ENCODE data around the gene PARD3. TPM values are rescaled to one million over a fixed set of nuclear protein-coding genes. Genes with fewer than 3 reads are reported as not detected.

The PARD3 gene
- total RNA-seq, 2 experiments from 2014 or later: 0.93 to 1.2 TPM

GRCh38 chr10:34186745-34187144, 628.4 kb downstream of the PARD3 start:
- CTCF ChIA-PET: no interaction called here
- intact Hi-C loops (cut with micrococcal nuclease): no loop called here
- Mint-ChIP-seq H3K36me3 (no peaks in the 10 kb centered on the region), H3K27me3 (no peaks in the 10 kb centered on the region), H3K27ac (no peak overlapping the region), H3K9me3 (no peaks in the 10 kb centered on the region), H3K4me3 (no peak overlapping the region), H3K4me1 (ENCODE audit: low read depth) (no peaks in the 10 kb centered on the region)
- POLR2A ChIA-PET: no interaction called here
- no peak for DNase-seq

- Mint-ChIP-seq H3K36me3 (no peaks in the 10 kb centered on the region), H3K9me3 (no peaks in the 10 kb centered on the region), H3K4me3 (no peak overlapping the region), H3K27ac (no peak overlapping the region), H3K27me3 (no peaks in the 10 kb centered on the region), H3K4me1 (ENCODE audit: low read depth) (no peaks in the 10 kb centered on the region)
- ChIA-PET POLR2A (no interaction called here), CTCF (no interaction called here)
- no peak for DNase-seq
- intact Hi-C loops (cut with micrococcal nuclease): no loop called here
These were observed 629.1 kb downstream of the PARD3 start for GRCh38 chr10:34185998-34186397.

GRCh38 chr10:34184939-34185386, 630.1 kb downstream of the PARD3 start:
- Mint-ChIP-seq H3K9me3 (no peaks in the 10 kb centered on the region), H3K4me1 (ENCODE audit: low read depth) (no peaks in the 10 kb centered on the region), H3K27me3 (no peaks in the 10 kb centered on the region), H3K36me3 (no peaks in the 10 kb centered on the region), H3K27ac (no peak overlapping the region), H3K4me3 (no peak overlapping the region)
- no peak for DNase-seq
- intact Hi-C loops (cut with micrococcal nuclease): no loop called here
- CTCF ChIA-PET: no interaction called here
- POLR2A ChIA-PET: no interaction called here

GRCh38 chr10:34184397-34184796, 630.7 kb downstream of the PARD3 start:
- H3K27ac Mint-ChIP-seq: no peak overlapping the region
- no peak overlapping the region for H3K4me3 Mint-ChIP-seq
- CTCF ChIA-PET: no interaction called here
- DNase-seq: no peak
- no peaks in the 10 kb centered on the region for H3K36me3 Mint-ChIP-seq
- no peaks in the 10 kb centered on the region for H3K4me1 Mint-ChIP-seq (ENCODE audit: low read depth)
- POLR2A ChIA-PET: no interaction called here
- H3K27me3 Mint-ChIP-seq: no peaks in the 10 kb centered on the region
- intact Hi-C loops (cut with micrococcal nuclease): no loop called here
- no peaks in the 10 kb centered on the region for H3K9me3 Mint-ChIP-seq

- H3K36me3 Mint-ChIP-seq: no peaks in the 10 kb centered on the region
- ChIA-PET POLR2A (no interaction called here), CTCF (no interaction called here)
- intact Hi-C loops (cut with micrococcal nuclease): no loop called here
- H3K4me3 Mint-ChIP-seq: no peak overlapping the region
- DNase-seq: no peak
- H3K27ac Mint-ChIP-seq: no peak overlapping the region
- no peaks in the 10 kb centered on the region for H3K4me1 Mint-ChIP-seq (ENCODE audit: low read depth)
- H3K9me3 Mint-ChIP-seq: no peaks in the 10 kb centered on the region
- peaks cover under 1% of the 10 kb centered on the region for H3K27me3 Mint-ChIP-seq
These were observed 631.9 kb downstream of the PARD3 start for GRCh38 chr10:34183016-34183796.

- CTCF ChIA-PET: no interaction called here
- POLR2A ChIA-PET: no interaction called here
- no peaks in the 10 kb centered on the region for H3K36me3 Mint-ChIP-seq
- H3K9me3 Mint-ChIP-seq: no peaks in the 10 kb centered on the region
- no peak for DNase-seq
- intact Hi-C loops (cut with micrococcal nuclease): no loop called here
- no peak overlapping the region for H3K27ac Mint-ChIP-seq
- no peak overlapping the region for H3K4me3 Mint-ChIP-seq
- H3K4me1 Mint-ChIP-seq (ENCODE audit: low read depth): no peaks in the 10 kb centered on the region
- H3K27me3 Mint-ChIP-seq: peaks cover 5% of the 10 kb centered on the region
These were observed 633.4 kb downstream of the PARD3 start for GRCh38 chr10:34181553-34182300.

- Mint-ChIP-seq H3K36me3 (no peaks in the 10 kb centered on the region), H3K4me3 (no peak overlapping the region), H3K4me1 (ENCODE audit: low read depth) (no peaks in the 10 kb centered on the region), H3K9me3 (no peaks in the 10 kb centered on the region), H3K27ac (no peak overlapping the region), H3K27me3 (peaks cover 5% of the 10 kb centered on the region)
- POLR2A ChIA-PET: no interaction called here
- DNase-seq: no peak
- intact Hi-C loops (cut with micrococcal nuclease): no loop called here
- CTCF ChIA-PET: no interaction called here
These were observed 634.3 kb downstream of the PARD3 start for GRCh38 chr10:34180749-34181148.

GRCh38 chr10:34179280-34179679, 635.8 kb downstream of the PARD3 start:
- CTCF ChIA-PET: no interaction called here
- no peaks in the 10 kb centered on the region for H3K36me3 Mint-ChIP-seq
- no peak for DNase-seq

GRCh38 chr10:34178756-34179155, 636.3 kb downstream of the PARD3 start:
- H3K36me3 Mint-ChIP-seq: no peaks in the 10 kb centered on the region
- intact Hi-C loops (cut with micrococcal nuclease): no loop called here
- DNase-seq: no peak
- no peak overlapping the region for H3K27ac Mint-ChIP-seq
- no peaks in the 10 kb centered on the region for H3K9me3 Mint-ChIP-seq
- H3K27me3 Mint-ChIP-seq: peaks cover 5% of the 10 kb centered on the region
- ChIA-PET POLR2A (no interaction called here), CTCF (no interaction called here)
- no peak overlapping the region for H3K4me3 Mint-ChIP-seq
- H3K4me1 Mint-ChIP-seq (ENCODE audit: low read depth): no peaks in the 10 kb centered on the region

More at GRCh38 chr10:34179280-34179679, 635.8 kb downstream of the PARD3 start:
- Mint-ChIP-seq H3K27me3 (peaks cover 5% of the 10 kb centered on the region), H3K4me1 (ENCODE audit: low read depth) (no peaks in the 10 kb centered on the region), H3K4me3 (no peak overlapping the region), H3K9me3 (no peaks in the 10 kb centered on the region), H3K27ac (no peak overlapping the region)
- POLR2A ChIA-PET: no interaction called here
- intact Hi-C loops (cut with micrococcal nuclease): no loop called here

- DNase-seq: no peak
- H3K4me3 Mint-ChIP-seq: no peak overlapping the region
- CTCF ChIA-PET: no interaction called here
- intact Hi-C loops (cut with micrococcal nuclease): no loop called here
- H3K27me3 Mint-ChIP-seq: peaks cover 5% of the 10 kb centered on the region
- POLR2A ChIA-PET: no interaction called here
- H3K9me3 Mint-ChIP-seq: no peaks in the 10 kb centered on the region
- no peaks in the 10 kb centered on the region for H3K4me1 Mint-ChIP-seq (ENCODE audit: low read depth)
- no peak overlapping the region for H3K27ac Mint-ChIP-seq
- no peaks in the 10 kb centered on the region for H3K36me3 Mint-ChIP-seq
These were observed 636.9 kb downstream of the PARD3 start for GRCh38 chr10:34178196-34178595.

- ChIA-PET CTCF (no interaction called here), POLR2A (no interaction called here)
- no peak overlapping the region for H3K27ac Mint-ChIP-seq
- H3K36me3 Mint-ChIP-seq: no peaks in the 10 kb centered on the region
- no peak for DNase-seq
- H3K4me3 Mint-ChIP-seq: no peak overlapping the region
- H3K9me3 Mint-ChIP-seq: no peaks in the 10 kb centered on the region
- peaks cover 5% of the 10 kb centered on the region for H3K27me3 Mint-ChIP-seq
- H3K4me1 Mint-ChIP-seq (ENCODE audit: low read depth): no peaks in the 10 kb centered on the region
- intact Hi-C loops (cut with micrococcal nuclease): no loop called here
These were observed 637.7 kb downstream of the PARD3 start for GRCh38 chr10:34177445-34177844.

- Mint-ChIP-seq H3K27me3 (peaks cover 5% of the 10 kb centered on the region), H3K27ac (no peak overlapping the region), H3K4me1 (ENCODE audit: low read depth) (no peaks in the 10 kb centered on the region), H3K36me3 (no peaks in the 10 kb centered on the region), H3K9me3 (no peaks in the 10 kb centered on the region), H3K4me3 (no peak overlapping the region)
- CTCF ChIA-PET: no interaction called here
- POLR2A ChIA-PET: no interaction called here
- no peak for DNase-seq
- intact Hi-C loops (cut with micrococcal nuclease): no loop called here
These were observed 638.7 kb downstream of the PARD3 start for GRCh38 chr10:34176351-34176750.

GRCh38 chr10:34175121-34175520, 640.0 kb downstream of the PARD3 start:
- CTCF ChIA-PET: no interaction called here
- Mint-ChIP-seq H3K4me1 (ENCODE audit: low read depth) (no peaks in the 10 kb centered on the region), H3K36me3 (no peaks in the 10 kb centered on the region), H3K4me3 (no peak overlapping the region), H3K9me3 (no peaks in the 10 kb centered on the region), H3K27ac (no peak overlapping the region), H3K27me3 (peaks cover 5% of the 10 kb centered on the region)
- no peak for DNase-seq
- POLR2A ChIA-PET: no interaction called here
- intact Hi-C loops (cut with micrococcal nuclease): no loop called here
